GM19043 (cell line): ENCODE data around the gene CTNNA1.
"Not testable (repeated sequence)": the region's sequence is repeated elsewhere in the genome, so short reads cannot be mapped to it uniquely, and the experiment has no call there.

Experiments used
- ATAC-seq: cut with Tn5 transposase; IDR thresholded peaks from one replicate; pipeline ENCODE4 v1.9.1; 2021; ENCODE audit warnings: low read depth; ENCODE audit not compliant: unreplicated experiment

Gene CTNNA1

GRCh38 chr5:138724470-138725146, 28.6 kb upstream of the CTNNA1 start:
- no peak for ATAC-seq

- ATAC-seq = no peak
These were observed 27.9 kb upstream of the CTNNA1 start for GRCh38 chr5:138725153-138725817.

- no peak for ATAC-seq
These were observed 27.3 kb upstream of the CTNNA1 start for GRCh38 chr5:138725818-138726416.

GRCh38 chr5:138726848-138727247, 26.4 kb upstream of the CTNNA1 start:
- ATAC-seq = no peak

- not testable (repeated sequence) for ATAC-seq
These were observed 22.7 kb upstream of the CTNNA1 start for GRCh38 chr5:138730496-138730895.

- no peak for ATAC-seq
These were observed 20.8 kb upstream of the CTNNA1 start for GRCh38 chr5:138732466-138732865.

- no peak for ATAC-seq
These were observed 20.3 kb upstream of the CTNNA1 start for GRCh38 chr5:138732933-138733332.

- ATAC-seq = no peak
These were observed 19.7 kb upstream of the CTNNA1 start for GRCh38 chr5:138733509-138733908.

GRCh38 chr5:138736293-138736692, 16.9 kb upstream of the CTNNA1 start:
- ATAC-seq = no peak

- ATAC-seq = no peak
These were observed 15.5 kb upstream of the CTNNA1 start for GRCh38 chr5:138737494-138738265.

- no peak for ATAC-seq
These were observed 14.8 kb upstream of the CTNNA1 start for GRCh38 chr5:138738399-138738798.

- no peak for ATAC-seq
These were observed 13.3 kb upstream of the CTNNA1 start for GRCh38 chr5:138739938-138740337.

- ATAC-seq = no peak
These were observed 9.7 kb upstream of the CTNNA1 start for GRCh38 chr5:138743484-138743883.

- no peak for ATAC-seq
These were observed 8.0 kb upstream of the CTNNA1 start for GRCh38 chr5:138745268-138745667.

GRCh38 chr5:138748630-138749081, 4.6 kb upstream of the CTNNA1 start:
- no peak for ATAC-seq

GRCh38 chr5:138751344-138751743, 1.9 kb upstream of the CTNNA1 start:
- ATAC-seq = not testable (repeated sequence)

- no peak for ATAC-seq
These were observed 779 bp upstream of the CTNNA1 start for GRCh38 chr5:138752341-138752950.

- no peak for ATAC-seq
These were observed 821 bp downstream of the CTNNA1 start for GRCh38 chr5:138753794-138754698.

GRCh38 chr5:138754699-138755057, 1.5 kb downstream of the CTNNA1 start:
- ATAC-seq = no peak
